Measurements from ENCODE around the gene C10orf90. TPM values are rescaled to one million over a fixed set of nuclear protein-coding genes. Genes with fewer than 3 reads are reported as not detected.

The C10orf90 gene
- total and polyA plus RNA-seq, 4 donors: 0.05 to 0.25 TPM; not detected in 2

- TF ChIP-seq TAF1 (conservative IDR thresholded peaks at IDR 0.05) (no peak), HNF4G (IDR thresholded peaks at IDR 0.05) (no peak), SP1 (IDR thresholded peaks at IDR 0.05) (no peak), REST (IDR thresholded peaks at IDR 0.05) (no peak), ATF3 (IDR thresholded peaks at IDR 0.05) (no peak)
- H3K4me1 ChIP-seq (ENCODE audit: control insufficient read depth in 4 of 4, insufficient read depth in 4 of 4, low read length in 3 of 4): no peaks in the 10 kb centered on the region
- no peaks in the 10 kb centered on the region for H3K36me3 ChIP-seq (ENCODE audit: control insufficient read depth in 4 of 4, insufficient read depth in 3 of 4, low read depth in 1 of 4, low read length in 3 of 4)
- H3K4me3 ChIP-seq (ENCODE audit: low read depth in 1 of 3, low read length in 3 of 3): no peak overlapping the region
- H3K9ac ChIP-seq (ENCODE audit: low read depth in 1 of 2, low read length in 2 of 2): no peak overlapping the region
- no peak for DNase-seq (ENCODE audit: low spot score)
- H3K27me3 ChIP-seq (ENCODE audit: control insufficient read depth in 4 of 4, insufficient read depth in 4 of 4, low read length in 3 of 4): no peaks in the 10 kb centered on the region
- H3K27ac ChIP-seq (ENCODE audit: low read depth in 1 of 2, low read length in 2 of 2): no peak overlapping the region
- 83% methylated on average over 9 of the region's 9 CpGs for WGBS
- H3K9me3 ChIP-seq (ENCODE audit: control insufficient read depth in 4 of 4, low read length in 3 of 4): no peaks in the 10 kb centered on the region
These were observed 7.2 kb downstream of the C10orf90 start for GRCh38 chr10:126663328-126663727.

- no peak overlapping the region for H3K9ac ChIP-seq (ENCODE audit: low read depth in 1 of 2, low read length in 2 of 2)
- no peak for TF ChIP-seq YY1 (IDR thresholded peaks at IDR 0.05)
- TF ChIP-seq MAX (IDR thresholded peaks at IDR 0.05): no peak
- TF ChIP-seq REST (IDR thresholded peaks at IDR 0.05): no peak
- TF ChIP-seq NR2F2 (IDR thresholded peaks at IDR 0.05): no peak
- TF ChIP-seq HNF4G (IDR thresholded peaks at IDR 0.05): no peak
- TF ChIP-seq FOXA2 (IDR thresholded peaks at IDR 0.05): no peak
- TF ChIP-seq JUND (IDR thresholded peaks at IDR 0.05): no peak
- TF ChIP-seq RAD21 (IDR thresholded peaks at IDR 0.05): no peak
- TF ChIP-seq GABPA (IDR thresholded peaks at IDR 0.05 in 1 of 2, conservative IDR thresholded peaks at IDR 0.05 in 1 of 2): no peak
- no peak for TF ChIP-seq ATF3 (IDR thresholded peaks at IDR 0.05)
- no peak for TF ChIP-seq HNF4A (conservative IDR thresholded peaks at IDR 0.05)
- no peak for TF ChIP-seq RXRA (IDR thresholded peaks at IDR 0.05)
- TF ChIP-seq EGR1 (IDR thresholded peaks at IDR 0.05; ENCODE audit: low read depth in 2 of 2): no peak
- no peak for TF ChIP-seq FOXA1 (IDR thresholded peaks at IDR 0.05)
- TF ChIP-seq SP1 (IDR thresholded peaks at IDR 0.05): no peak
- no peak for TF ChIP-seq ZBTB33 (IDR thresholded peaks at IDR 0.05)
- TF ChIP-seq TAF1 (conservative IDR thresholded peaks at IDR 0.05): no peak
- no peak for TF ChIP-seq CTCF (IDR thresholded peaks at IDR 0.05; ENCODE audit: low read depth, low read length, missing input control)
- H3K4me3 ChIP-seq (ENCODE audit: low read depth in 1 of 3, low read length in 3 of 3): no peak overlapping the region
- no peaks in the 10 kb centered on the region for H3K36me3 ChIP-seq (ENCODE audit: control insufficient read depth in 4 of 4, insufficient read depth in 3 of 4, low read depth in 1 of 4, low read length in 3 of 4)
- no peak overlapping the region for H3K27ac ChIP-seq (ENCODE audit: low read depth in 1 of 2, low read length in 2 of 2)
- H3K27me3 ChIP-seq (ENCODE audit: control insufficient read depth in 4 of 4, insufficient read depth in 4 of 4, low read length in 3 of 4): no peaks in the 10 kb centered on the region
- H3K9me3 ChIP-seq (ENCODE audit: control insufficient read depth in 4 of 4, low read length in 3 of 4): no peaks in the 10 kb centered on the region
- H3K4me1 ChIP-seq (ENCODE audit: control insufficient read depth in 4 of 4, insufficient read depth in 4 of 4, low read length in 3 of 4): no peaks in the 10 kb centered on the region
- no peak for DNase-seq (ENCODE audit: low spot score)
- 82% methylated on average over 4 of the region's 4 CpGs for WGBS
These were observed 8.5 kb downstream of the C10orf90 start for GRCh38 chr10:126661841-126662515.

All from liver (tissue), 9 donors.